Measurements from ENCODE around the gene VSIG4. TPM values are rescaled to one million over a fixed set of nuclear protein-coding genes. Genes with fewer than 3 reads are reported as not detected.
"Not testable (repeated sequence)": the region's sequence is repeated elsewhere in the genome, so short reads cannot be mapped to it uniquely, and the experiment has no call there.

Gene VSIG4
- total RNA-seq, 2 donors from 2014 or later = 14.5 to 31.5 TPM

DNA sequence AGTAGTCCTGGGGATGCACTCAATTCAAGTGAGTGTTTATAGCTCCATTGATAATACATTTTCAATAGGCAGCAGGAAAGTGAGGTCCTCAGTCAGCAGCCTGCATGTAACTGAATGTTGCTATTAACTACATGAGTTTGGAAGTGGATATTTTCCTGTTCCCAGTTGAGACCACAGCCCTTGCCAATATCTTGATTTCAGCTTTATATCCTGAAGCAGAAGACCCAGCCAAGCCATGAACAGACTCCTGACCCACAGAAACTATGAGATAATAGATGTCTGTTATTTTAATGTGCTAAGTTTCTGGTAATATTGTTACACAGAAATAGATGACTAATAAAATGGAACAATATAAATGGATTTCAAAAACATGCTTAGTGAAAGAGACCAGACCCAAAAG is 63.7 kb downstream of the VSIG4 start:
- no peaks in the 10 kb centered on the region for H3K36me3 ChIP-seq
- H3K4me3 ChIP-seq = no peak overlapping the region
- no peaks in the 10 kb centered on the region for H3K27me3 ChIP-seq (replicated peaks; ENCODE audit: insufficient read depth)
- no peak for TF ChIP-seq POLR2AphosphoS5 (IDR thresholded peaks at IDR 0.05)
- TF ChIP-seq, protein P1, sequence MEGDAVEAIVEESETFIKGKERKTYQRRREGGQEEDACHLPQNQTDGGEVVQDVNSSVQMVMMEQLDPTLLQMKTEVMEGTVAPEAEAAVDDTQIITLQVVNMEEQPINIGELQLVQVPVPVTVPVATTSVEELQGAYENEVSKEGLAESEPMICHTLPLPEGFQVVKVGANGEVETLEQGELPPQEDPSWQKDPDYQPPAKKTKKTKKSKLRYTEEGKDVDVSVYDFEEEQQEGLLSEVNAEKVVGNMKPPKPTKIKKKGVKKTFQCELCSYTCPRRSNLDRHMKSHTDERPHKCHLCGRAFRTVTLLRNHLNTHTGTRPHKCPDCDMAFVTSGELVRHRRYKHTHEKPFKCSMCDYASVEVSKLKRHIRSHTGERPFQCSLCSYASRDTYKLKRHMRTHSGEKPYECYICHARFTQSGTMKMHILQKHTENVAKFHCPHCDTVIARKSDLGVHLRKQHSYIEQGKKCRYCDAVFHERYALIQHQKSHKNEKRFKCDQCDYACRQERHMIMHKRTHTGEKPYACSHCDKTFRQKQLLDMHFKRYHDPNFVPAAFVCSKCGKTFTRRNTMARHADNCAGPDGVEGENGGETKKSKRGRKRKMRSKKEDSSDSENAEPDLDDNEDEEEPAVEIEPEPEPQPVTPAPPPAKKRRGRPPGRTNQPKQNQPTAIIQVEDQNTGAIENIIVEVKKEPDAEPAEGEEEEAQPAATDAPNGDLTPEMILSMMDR (IDR thresholded peaks at IDR 0.05) = no peak
- TF ChIP-seq POLR2A (IDR thresholded peaks at IDR 0.05) = no peak
- H3K4me1 ChIP-seq (replicated peaks) = no peaks in the 10 kb centered on the region
- DNase-seq (ENCODE audit: low spot score) = no peak
- no peak overlapping the region for H3K27ac ChIP-seq
- intact Hi-C loops (cut with DNase I) = no loop called here
- H3K9me3 ChIP-seq = no peaks in the 10 kb centered on the region

GRCh38 chrX:65975161-65975751 is 64.6 kb downstream of the VSIG4 start:
- H3K27ac ChIP-seq; H3K4me1 ChIP-seq (replicated peaks); H3K36me3 ChIP-seq; H3K4me3 ChIP-seq; H3K27me3 ChIP-seq (replicated peaks; ENCODE audit: insufficient read depth); DNase-seq (ENCODE audit: low spot score); H3K9me3 ChIP-seq; intact Hi-C loops (cut with DNase I): not testable (repeated sequence)
- 94% methylated on average over 7 of the region's 38 CpGs for WGBS

MicroRNAs within 50 kb of the gene (microRNA counts, 767-probe panel; counts per million panel counts)
- 3,486 to 4,243 counts per million in 2 donors for microRNA hsa-miR-223-3p

Other genes with a start within 250 kb of the VSIG4 start
- gene HEPH, start 124.2 kb upstream of the VSIG4 start, total RNA-seq = 10 to 100 TPM in 1 of 2 donors, 1 to 10 TPM in 1; 6.9 to 26.4 TPM